Endothelial cell of umbilical vein (primary cell): Measurements from ENCODE around the gene ARRDC1.

Source experiments
- EZH2 ChIP-seq: IDR thresholded peaks from 2 replicates; pipeline ENCODE4 v1.6.1; 2012; ENCODE audit warnings: borderline replicate concordance, low read depth, mild to moderate bottlenecking, moderate library complexity, low read length, inconsistent platforms; ENCODE audit not compliant: severe bottlenecking
- FOS ChIP-seq: IDR thresholded peaks from 2 replicates; pipeline ENCODE4 v1.6.1; 2011; ENCODE audit warnings: mild to moderate bottlenecking, low read length, moderate library complexity, borderline replicate concordance; ENCODE audit not compliant: insufficient read depth
- POLR2A ChIP-seq: IDR thresholded peaks from 2 replicates; pipeline ENCODE4 v1.6.1; 2012; ENCODE audit warnings: low read depth, mild to moderate bottlenecking, control low read depth, low read length
- POLR2AphosphoS5 ChIP-seq: IDR thresholded peaks from 2 replicates; pipeline ENCODE4 v1.6.1; 2012; ENCODE audit warnings: low read depth, mild to moderate bottlenecking, control low read depth, low read length, moderate library complexity; ENCODE audit not compliant: insufficient read depth
- TF ChIP-seq, protein P1 (sequence below), 2 donors: IDR thresholded peaks; 1 replicate in 1 of 2; 2 replicates in 1 of 2; pipeline ENCODE4 v1.5.1; 2011; ENCODE audit warnings: low read length in 2 of 2, mild to moderate bottlenecking in 2 of 2, moderate library complexity in 2 of 2, control low read depth in 1 of 2, inconsistent platforms in 1 of 2, low read depth in 1 of 2; ENCODE audit not compliant: insufficient read depth in 1 of 2; ENCODE audit errors: extremely low read depth in 1 of 2

DNA sequence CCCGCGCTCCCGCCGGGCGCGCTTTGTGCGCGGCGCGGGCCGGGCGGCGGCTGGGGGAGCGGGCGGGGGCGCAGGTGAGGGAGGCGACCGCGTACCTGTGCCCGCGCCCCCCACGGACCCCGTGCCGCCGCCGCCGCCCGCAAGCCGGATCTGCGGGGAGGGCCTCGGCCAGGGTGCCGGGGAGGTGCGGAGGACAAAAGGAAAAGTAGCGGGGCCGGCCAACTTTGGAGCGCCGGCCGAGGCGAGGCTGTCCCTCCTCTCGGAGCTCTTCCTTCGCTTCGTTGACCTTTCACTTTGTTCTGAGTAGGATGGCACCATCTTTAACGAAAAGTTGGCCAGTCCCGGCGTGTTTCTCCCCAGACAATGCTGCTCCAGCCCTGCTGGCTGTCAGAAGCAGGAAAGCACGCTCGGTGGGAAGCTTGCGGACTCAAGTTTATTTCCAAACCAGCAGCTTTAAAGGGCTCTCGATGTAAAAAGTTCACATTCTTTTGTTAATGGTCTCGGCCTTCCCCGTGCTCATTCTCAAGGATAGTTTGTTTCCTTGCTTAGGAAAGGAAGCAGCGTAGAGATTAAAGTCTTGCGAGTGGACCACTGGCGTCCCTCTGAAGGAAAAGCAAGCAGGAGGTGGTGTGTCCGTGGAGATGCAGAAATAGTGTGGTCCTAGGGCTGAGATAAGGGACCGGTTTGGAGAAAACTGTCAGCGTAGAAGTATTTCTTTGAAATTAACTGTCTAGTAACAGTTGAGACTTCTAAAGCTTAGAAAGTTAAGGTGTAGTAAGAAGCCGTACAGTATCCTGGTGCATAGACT, 14.0 kb downstream of the ARRDC1 start:
- no peak for TF ChIP-seq FOS
- no peak for TF ChIP-seq POLR2A
- TF ChIP-seq POLR2AphosphoS5: no peak
- TF ChIP-seq EZH2: no peak
- TF ChIP-seq, protein P1, sequence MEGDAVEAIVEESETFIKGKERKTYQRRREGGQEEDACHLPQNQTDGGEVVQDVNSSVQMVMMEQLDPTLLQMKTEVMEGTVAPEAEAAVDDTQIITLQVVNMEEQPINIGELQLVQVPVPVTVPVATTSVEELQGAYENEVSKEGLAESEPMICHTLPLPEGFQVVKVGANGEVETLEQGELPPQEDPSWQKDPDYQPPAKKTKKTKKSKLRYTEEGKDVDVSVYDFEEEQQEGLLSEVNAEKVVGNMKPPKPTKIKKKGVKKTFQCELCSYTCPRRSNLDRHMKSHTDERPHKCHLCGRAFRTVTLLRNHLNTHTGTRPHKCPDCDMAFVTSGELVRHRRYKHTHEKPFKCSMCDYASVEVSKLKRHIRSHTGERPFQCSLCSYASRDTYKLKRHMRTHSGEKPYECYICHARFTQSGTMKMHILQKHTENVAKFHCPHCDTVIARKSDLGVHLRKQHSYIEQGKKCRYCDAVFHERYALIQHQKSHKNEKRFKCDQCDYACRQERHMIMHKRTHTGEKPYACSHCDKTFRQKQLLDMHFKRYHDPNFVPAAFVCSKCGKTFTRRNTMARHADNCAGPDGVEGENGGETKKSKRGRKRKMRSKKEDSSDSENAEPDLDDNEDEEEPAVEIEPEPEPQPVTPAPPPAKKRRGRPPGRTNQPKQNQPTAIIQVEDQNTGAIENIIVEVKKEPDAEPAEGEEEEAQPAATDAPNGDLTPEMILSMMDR (IDR thresholded peaks at IDR 0.05; ENCODE audit: extremely low read depth in 1 of 2, insufficient read depth in 1 of 2, low read depth in 1 of 2, low read length in 2 of 2): no peak
